HepG2 (cell line): ENCODE results near the gene SLC4A5. TPM values are rescaled to one million over a fixed set of nuclear protein-coding genes. Genes with fewer than 3 reads are reported as not detected.

Experiments used
- ATAC-seq: fragments of 200-7000 bp; cut with Tn5 transposase; 3 replicates; pipeline ENCODE4 v1.9.1; 2020; ENCODE audit warnings: mild to moderate bottlenecking, moderate library complexity
- BruUV-seq: library from RNA; stranded (reverse); fragments of 400-500 nt; replicated peaks from 2 replicates; lab custom pipeline; 2021; lab: Mats Ljungman, UMichigan
- CTCF ChIA-PET: fragments of 300-600 bp; formaldehyde crosslinking; extraction: SDS; loops from one replicate; lab custom pipeline; 2021; ENCODE audit warnings: low total read pairs, inconsistent platforms, low intra/inter-chr PET ratio; lab: Yijun Ruan, JAX
- POLR2A ChIA-PET: fragments of 350-600 bp; sonication (Branson Sonifier 250); formaldehyde crosslinking; loops from one replicate; lab custom pipeline; 2020; ENCODE audit warnings: antibody characterized with exemption, inconsistent platforms; lab: Yijun Ruan, JAX
- DNase-seq: peaks from one replicate; pipeline ENCODE4 v3.0.0-alpha.2; 2015; ENCODE audit warnings: low spot score
- FAIRE-seq: peaks from 3 replicates; lab custom pipeline; 2011; peaks lifted over from hg19 to GRCh38; lab: Jason Lieb, UNC
- H2AFZ ChIP-seq: one replicate; pipeline ENCODE4 v1.6.1; 2011; ENCODE audit warnings: low read length, inconsistent platforms
- H3K27ac ChIP-seq: fragments of 300-600 bp; 3 replicates; pipeline ENCODE4 v1.8.0; 2011; ENCODE audit warnings: mixed run types, mild to moderate bottlenecking, mixed read lengths, low read length, inconsistent platforms; ENCODE audit not compliant: insufficient read depth; ENCODE audit errors: extremely low read length
- H3K27me3 ChIP-seq, 2 experiments: fragments of 200-600 bp in 1 of 2; 2 replicates in 1 of 2; 3 replicates in 1 of 2; pipeline versions ENCODE4 v1.6.0 to v1.8.0; 2011; ENCODE audit warnings: low read length in 2 of 2, mild to moderate bottlenecking in 2 of 2, moderate library complexity in 2 of 2, inconsistent platforms in 1 of 2; ENCODE audit not compliant: insufficient read depth in 2 of 2, control insufficient read depth in 1 of 2
- H3K36me3 ChIP-seq, 2 experiments: fragments of 200-600 bp in 1 of 2; replicated peaks in 1 of 2; 2 replicates in 1 of 2; 3 replicates in 1 of 2; pipeline versions ENCODE4 v1.5.1 to v1.8.0; 2011; ENCODE audit warnings: low read length in 2 of 2, inconsistent platforms in 1 of 2; ENCODE audit not compliant: insufficient read depth in 2 of 2, control insufficient read depth in 1 of 2
- H3K4me1 ChIP-seq: 2 replicates; pipeline ENCODE4 v1.5.1; 2012; ENCODE audit warnings: low read length, inconsistent platforms; ENCODE audit not compliant: insufficient read depth
- H3K4me2 ChIP-seq: 2 replicates; pipeline ENCODE4 v1.6.0; 2011; ENCODE audit warnings: low read depth, low read length, inconsistent platforms
- H3K4me3 ChIP-seq, 3 experiments: fragments of 200-600 bp in 1 of 3; sonication (generic), shearing (Covaris generic) in 1 of 3; replicated peaks in 1 of 3; 2 replicates each; pipeline ENCODE4 v1.5.1; 2011 to 2016; ENCODE audit warnings: low read length in 3 of 3, inconsistent platforms in 2 of 3, low read depth in 2 of 3, mild to moderate bottlenecking in 2 of 3, control low read depth in 1 of 3, mixed read lengths in 1 of 3; ENCODE audit not compliant: insufficient read depth in 1 of 3
- H3K79me2 ChIP-seq: one replicate; pipeline ENCODE4 v1.6.1; 2011; ENCODE audit warnings: low read length, inconsistent platforms; ENCODE audit not compliant: insufficient read depth
- H3K9ac ChIP-seq: 2 replicates; pipeline ENCODE4 v1.6.0; 2011; ENCODE audit warnings: mild to moderate bottlenecking, low read depth, low read length, inconsistent platforms; ENCODE audit not compliant: insufficient read depth
- H3K9me3 ChIP-seq: 2 replicates; pipeline ENCODE4 v1.5.1; 2012; ENCODE audit warnings: mild to moderate bottlenecking, low read length
- H4K20me1 ChIP-seq: 2 replicates; pipeline ENCODE4 v1.6.0; 2011; ENCODE audit warnings: inconsistent platforms, mild to moderate bottlenecking, low read length, moderate library complexity; ENCODE audit not compliant: insufficient read depth
- MNT ChIP-seq: fragments of 450-650 bp; IDR thresholded peaks from 2 replicates; pipeline ENCODE4 v1.6.1; 2016
- MTA3 ChIP-seq: sonication (generic); formaldehyde crosslinking; IDR thresholded peaks from 2 replicates; pipeline ENCODE4 v1.4.0; 2020; ENCODE audit warnings: missing genetic modification reagents
- RFX1 ChIP-seq: fragments of 450-650 bp; IDR thresholded peaks from 2 replicates; pipeline ENCODE4 v1.6.1; 2017
- SOX5 ChIP-seq: IDR thresholded peaks from 2 replicates; pipeline ENCODE4 v1.6.1; 2016; ENCODE audit warnings: borderline replicate concordance
- ZFY ChIP-seq: sonication (generic); formaldehyde crosslinking; IDR thresholded peaks from 2 replicates; pipeline ENCODE4 v1.4.0; 2020; ENCODE audit warnings: missing genetic modification reagents
- WGBS: methylation state at CpG from one replicate; pipeline ENCODE4 v1.1.6; 2017; ENCODE audit warnings: low lambda C conversion rate; 5-methylcytosine and 5-hydroxymethylcytosine counted together
- in situ Hi-C: cut with HindIII; loops from 2 replicates; pipeline ENCODE4 v1.10.0; 2017; ENCODE audit warnings: low pct_unique_long_range_greater_than_20kb; ENCODE audit not compliant: extremely low pct_ligation_motif_present
- intact Hi-C: fragments of 100-400 bp; cut with micrococcal nuclease; formaldehyde crosslinking; loops from one replicate; pipeline ENCODE4 v1.10.0; 2022; ENCODE audit not compliant: unreplicated experiment
- polyA plus RNA-seq, 8 experiments: library from polyadenylated mRNA; depleted of rRNA in 3 of 8; stranded (reverse) in 7 of 8; unstranded in 1 of 8; fragments of >200 nt; fragmentation: Illumina TruSeq in 4 of 8; extraction: Trizol in 4 of 8; gene quantifications; 2 replicates each; pipeline versions ENCODE4 v1.2.1 to v1.2.3, GENCODE V29; 2011 to 2016; ENCODE audit warnings: low read depth in 4 of 8, missing spikeins in 1 of 8, mixed read lengths in 1 of 8; ENCODE audit not compliant: insufficient read depth in 1 of 8
- total RNA-seq, 5 experiments: library from RNA; depleted of rRNA; stranded (reverse); fragments of >200 nt; fragmentation: Illumina TruSeq; extraction: Trizol; gene quantifications; 2 replicates each; pipeline ENCODE4 v1.2.3, GENCODE V29; 2016; ENCODE audit warnings: low read depth in 1 of 5

Gene SLC4A5
- total and polyA plus RNA-seq, 2 of the 13 experiments (the other 11 are each of a cell fraction or from before 2014, with no cell fraction given), result 0.50 TPM; not detected in 1

GRCh38 chr2:74250189-74250631 is 93.0 kb downstream of the SLC4A5 start (continued):
- no peak for TF ChIP-seq SOX5 (CRISPR knock-in tag)

DNA sequence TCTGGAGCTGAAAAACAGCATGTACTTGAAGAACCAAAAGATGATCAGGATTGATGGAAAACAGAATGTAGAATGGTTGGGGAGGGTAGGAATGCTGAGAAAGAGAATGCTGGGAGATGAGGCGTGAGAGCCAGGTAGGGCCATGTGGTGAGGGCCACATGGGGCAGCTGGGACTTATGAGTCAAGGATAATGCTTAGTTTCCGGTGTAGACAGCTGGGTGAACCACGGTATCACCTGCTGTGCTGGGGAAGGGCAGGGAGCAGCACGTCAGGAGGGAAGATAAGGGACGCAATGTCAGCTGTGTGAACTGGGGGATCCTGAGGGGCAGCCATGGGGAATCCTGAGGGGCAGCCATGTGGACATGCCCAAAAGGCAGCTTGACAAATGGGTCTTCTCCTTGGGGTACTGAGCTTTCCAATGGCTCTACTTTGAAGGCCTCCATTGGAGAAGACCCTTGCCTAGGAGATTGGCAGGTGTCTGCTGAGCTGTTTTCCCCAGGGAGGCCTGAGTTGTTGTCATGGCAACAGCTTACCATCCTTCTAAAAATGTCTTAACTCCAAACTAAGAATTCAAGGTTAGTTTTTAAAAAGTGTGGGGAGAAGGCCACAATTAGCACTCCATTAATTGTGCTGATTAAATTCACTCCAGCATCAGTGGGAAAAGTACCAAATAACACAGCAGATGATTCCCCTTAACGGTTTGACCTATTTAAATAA is 93.7 kb downstream of the SLC4A5 start:
- Histone ChIP-seq H3K9me3 (no peaks in the 10 kb centered on the region), H3K79me2 (no peaks in the 10 kb centered on the region), H3K4me2 (no peak overlapping the region), H3K36me3 (no peaks in the 10 kb centered on the region), H3K4me1 (no peaks in the 10 kb centered on the region), H3K9ac (no peak overlapping the region), H3K4me3 (no peak overlapping the region), H4K20me1 (no peaks in the 10 kb centered on the region), H3K27me3 (peaks cover 2 to 15% of the 10 kb centered on the region in 2 experiments; a peak in 1 of 5 replicates), H3K27ac (no peak overlapping the region), H2AFZ (no peak overlapping the region)
- ChIA-PET CTCF (interaction anchor here (0.8 to 2.2 kb wide), 8 partner anchors 12 to 338 kb away, joined by 3 to 25 read pairs (median 5); no protein-coding TSS in a partner anchor), POLR2A (no interaction called here)
- TF ChIP-seq MNT, result peak; percentile 54; the same call in 1 of the 2 replicates
- TF ChIP-seq RFX1, result peak; percentile 47; the same call in 1 of the 2 replicates
- 0 out of 2 replicates have a peak, but pooled peaks have one; percentile 9 for TF ChIP-seq ZFY (CRISPR knock-in tag)
- no peak for TF ChIP-seq MTA3
- in situ Hi-C loops (no loop called here), intact Hi-C loops (loop anchor here (1.0 to 5.0 kb wide), 3 partner anchors 85 to 338 kb away; no protein-coding TSS in a partner anchor)
- ATAC-seq, result no peak
- BruUV-seq, result no TSS peak
- WGBS, result 29% methylated on average over 6 of the region's 6 CpGs
- DNase-seq, result no peak
- no peak for FAIRE-seq
